Breast epithelium (tissue), 4 donors: ENCODE data around the gene STAM2. TPM values are rescaled to one million over a fixed set of nuclear protein-coding genes. Genes with fewer than 3 reads are reported as not detected.
"Not testable (repeated sequence)": the region's sequence is repeated elsewhere in the genome, so short reads cannot be mapped to it uniquely, and the experiment has no call there.

Source experiments
- DNase-seq, 2 donors: peaks; one replicate each; pipeline ENCODE4 v3.0.0-alpha.2; 2019; ENCODE audit warnings: low spot score in 2 of 2
- H3K27ac ChIP-seq, 2 donors: fragments of 200-600 bp; sonication (generic) in 1 of 2; one replicate each; pipeline ENCODE4 v1.5.1; 2016 to 2019; ENCODE audit warnings: mild to moderate bottlenecking in 1 of 2
- H3K27me3 ChIP-seq, 2 donors: fragments of 200-600 bp; sonication (generic) in 1 of 2; one replicate each; pipeline versions ENCODE4 v1.5.1 to v1.6.0; 2017 to 2019; ENCODE audit warnings: control low read depth in 1 of 2, mild to moderate bottlenecking in 1 of 2
- H3K36me3 ChIP-seq: fragments of 200-600 bp; one replicate; pipeline ENCODE4 v1.5.1; 2019
- H3K4me1 ChIP-seq, 2 donors: fragments of 200-600 bp; sonication (generic); one replicate each; pipeline ENCODE4 v1.5.1; 2016 to 2019; ENCODE audit warnings: control low read depth in 1 of 2
- H3K4me3 ChIP-seq, 3 donors: fragments of 200-600 bp; sonication (generic); 1 replicate in 2 of 3; 2 replicates in 1 of 3; pipeline ENCODE4 v1.5.1; 2016 to 2019; ENCODE audit warnings: mild to moderate bottlenecking in 3 of 3, moderate library complexity in 2 of 3
- H3K9me3 ChIP-seq, 2 donors: fragments of 200-600 bp; sonication (generic) in 1 of 2; one replicate each; pipeline ENCODE4 v1.5.1; 2016 to 2019; ENCODE audit warnings: control low read depth in 1 of 2
- POLR2A ChIP-seq: fragments of 450-650 bp; IDR thresholded peaks from one replicate; pipeline ENCODE4 v1.6.1; 2016; ENCODE audit warnings: antibody characterized with exemption, mild to moderate bottlenecking, moderate library complexity
- POLR2AphosphoS5 ChIP-seq, 3 donors: sonication (generic); formaldehyde crosslinking; IDR thresholded peaks; one replicate each; pipeline ENCODE4 v1.6.1; 2017; ENCODE audit warnings: antibody characterized with exemption in 3 of 3
- intact Hi-C: fragments of 100-400 bp; cut with DNase I; formaldehyde crosslinking; loops from one replicate; pipeline ENCODE4 v1.15.1; 2023; ENCODE audit warnings: low total_unique reads
- total RNA-seq, 3 donors: library from RNA; depleted of rRNA; stranded (reverse); fragments of >200 nt; gene quantifications; one replicate each; pipeline ENCODE4 v1.1.0, GENCODE V29; 2016
- TF ChIP-seq, protein P1 (sequence below), 3 donors: fragments of 450-650 bp; IDR thresholded peaks; one replicate each; pipeline ENCODE4 v1.5.1; 2016 to 2017; ENCODE audit warnings: antibody characterized with exemption in 3 of 3, mild to moderate bottlenecking in 3 of 3, moderate library complexity in 3 of 3

The STAM2 gene
- total RNA-seq, 3 donors from 2014 or later, result 31.4 to 73.8 (median 44.6) TPM

DNA sequence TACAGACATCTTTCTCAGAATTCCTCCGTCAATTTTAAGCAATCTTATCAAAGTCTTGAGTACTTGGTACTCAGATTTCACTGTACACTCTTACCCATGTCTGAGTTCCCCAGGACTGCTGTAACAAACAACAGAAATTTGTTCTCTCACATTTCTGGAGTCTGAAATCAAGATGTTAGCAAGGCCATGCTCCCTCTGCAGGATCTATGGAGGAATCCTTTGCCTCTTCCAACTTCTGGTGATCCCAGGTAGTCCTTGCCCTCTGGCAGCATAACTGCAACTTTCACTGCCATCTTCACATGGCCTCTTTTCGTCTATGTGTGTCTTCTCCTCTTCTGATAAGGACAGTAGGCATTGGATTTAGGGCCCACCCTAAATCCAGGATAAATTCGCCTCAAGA is 59.6 kb downstream of the STAM2 start:
- no peak for TF ChIP-seq POLR2AphosphoS5 (IDR thresholded peaks at IDR 0.05)
- TF ChIP-seq, protein P1, sequence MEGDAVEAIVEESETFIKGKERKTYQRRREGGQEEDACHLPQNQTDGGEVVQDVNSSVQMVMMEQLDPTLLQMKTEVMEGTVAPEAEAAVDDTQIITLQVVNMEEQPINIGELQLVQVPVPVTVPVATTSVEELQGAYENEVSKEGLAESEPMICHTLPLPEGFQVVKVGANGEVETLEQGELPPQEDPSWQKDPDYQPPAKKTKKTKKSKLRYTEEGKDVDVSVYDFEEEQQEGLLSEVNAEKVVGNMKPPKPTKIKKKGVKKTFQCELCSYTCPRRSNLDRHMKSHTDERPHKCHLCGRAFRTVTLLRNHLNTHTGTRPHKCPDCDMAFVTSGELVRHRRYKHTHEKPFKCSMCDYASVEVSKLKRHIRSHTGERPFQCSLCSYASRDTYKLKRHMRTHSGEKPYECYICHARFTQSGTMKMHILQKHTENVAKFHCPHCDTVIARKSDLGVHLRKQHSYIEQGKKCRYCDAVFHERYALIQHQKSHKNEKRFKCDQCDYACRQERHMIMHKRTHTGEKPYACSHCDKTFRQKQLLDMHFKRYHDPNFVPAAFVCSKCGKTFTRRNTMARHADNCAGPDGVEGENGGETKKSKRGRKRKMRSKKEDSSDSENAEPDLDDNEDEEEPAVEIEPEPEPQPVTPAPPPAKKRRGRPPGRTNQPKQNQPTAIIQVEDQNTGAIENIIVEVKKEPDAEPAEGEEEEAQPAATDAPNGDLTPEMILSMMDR (IDR thresholded peaks at IDR 0.05), result no peak
- no peak for TF ChIP-seq POLR2A
- Histone ChIP-seq H3K4me1 (no peaks in the 10 kb centered on the region), H3K27me3 (no peaks in the 10 kb centered on the region), H3K9me3 (no peaks in the 10 kb centered on the region), H3K36me3 (no peaks in the 10 kb centered on the region), H3K4me3 (no peak overlapping the region), H3K27ac (no peak overlapping the region)
- no peak for DNase-seq
- intact Hi-C loops, result no loop called here

DNA sequence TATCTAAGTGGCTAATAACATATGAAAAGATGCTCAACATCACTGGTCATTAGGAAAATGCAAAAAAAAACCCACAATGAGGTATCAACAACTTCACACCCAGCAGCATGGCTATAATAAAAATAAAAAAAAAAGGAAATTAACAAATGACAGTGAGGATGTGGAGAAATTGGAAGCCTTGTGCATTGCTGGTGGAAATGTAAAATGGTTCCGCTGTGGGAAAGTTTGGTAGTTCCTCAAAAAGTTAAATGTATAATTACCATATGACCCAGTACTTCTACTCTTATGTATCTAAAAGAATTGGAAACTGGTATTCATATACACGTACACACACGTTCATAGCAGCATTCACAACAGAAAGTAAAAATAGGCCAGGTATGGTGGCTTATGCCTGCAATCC is 61.2 kb downstream of the STAM2 start:
- DNase-seq, result no peak
- Histone ChIP-seq H3K36me3 (no peaks in the 10 kb centered on the region), H3K4me1 (no peaks in the 10 kb centered on the region), H3K27ac (no peak overlapping the region), H3K9me3 (no peaks in the 10 kb centered on the region), H3K4me3 (no peak overlapping the region), H3K27me3 (no peaks in the 10 kb centered on the region)
- intact Hi-C loops, result no loop called here
- TF ChIP-seq, protein P1 (IDR thresholded peaks at IDR 0.05), result no peak
- TF ChIP-seq POLR2A, result no peak
- no peak for TF ChIP-seq POLR2AphosphoS5 (IDR thresholded peaks at IDR 0.05)

DNA sequence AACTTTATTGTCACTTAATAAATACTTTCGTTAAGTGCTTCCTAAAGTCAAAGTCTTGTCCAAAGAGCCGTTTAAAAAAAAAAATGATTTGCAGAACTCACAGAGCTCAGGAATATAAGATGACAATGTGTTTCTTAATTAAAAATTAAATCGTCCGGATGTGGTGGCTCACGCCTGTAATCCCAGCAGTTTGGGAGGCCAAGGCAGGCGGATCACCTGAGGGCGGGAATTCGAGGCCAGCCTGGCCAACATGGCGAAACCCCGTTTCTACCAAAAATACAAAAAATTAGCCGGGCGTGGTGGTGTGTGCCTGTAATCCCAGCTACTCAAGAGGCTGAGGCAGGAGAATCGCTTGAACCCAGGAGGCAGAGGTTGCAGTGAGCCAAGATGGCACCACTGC is 68.4 kb downstream of the STAM2 start:
- H3K4me3 ChIP-seq, H3K9me3 ChIP-seq, intact Hi-C loops, H3K36me3 ChIP-seq, DNase-seq, H3K27ac ChIP-seq, H3K4me1 ChIP-seq, H3K27me3 ChIP-seq: not testable (repeated sequence)

DNA sequence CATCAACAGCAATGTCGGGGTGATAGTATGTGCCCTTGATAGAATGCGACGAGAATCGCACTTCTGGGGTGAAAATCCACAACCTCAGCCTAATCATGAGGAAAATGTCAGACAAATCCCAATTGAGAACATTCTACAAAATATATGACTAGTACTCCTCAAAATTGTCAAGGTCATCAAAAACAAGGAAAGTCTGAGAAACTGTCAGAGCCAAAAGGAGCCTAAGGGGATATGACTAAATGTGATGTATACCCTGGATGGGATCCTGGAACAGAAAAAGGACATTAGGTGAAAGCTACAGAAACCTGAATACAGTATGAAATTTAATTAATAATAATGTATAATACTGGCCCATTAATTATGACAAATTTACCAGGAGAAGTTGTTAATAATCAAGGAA is 69.1 kb downstream of the STAM2 start:
- Histone ChIP-seq H3K36me3 (no peaks in the 10 kb centered on the region), H3K4me3 (no peak overlapping the region), H3K27me3 (no peaks in the 10 kb centered on the region), H3K27ac (no peak overlapping the region), H3K4me1 (no peaks in the 10 kb centered on the region), H3K9me3 (no peaks in the 10 kb centered on the region)
- DNase-seq, result no peak
- no peak for TF ChIP-seq POLR2AphosphoS5 (IDR thresholded peaks at IDR 0.05)
- no peak for TF ChIP-seq POLR2A
- TF ChIP-seq, protein P1 (IDR thresholded peaks at IDR 0.05), result no peak
- intact Hi-C loops, result no loop called here

DNA sequence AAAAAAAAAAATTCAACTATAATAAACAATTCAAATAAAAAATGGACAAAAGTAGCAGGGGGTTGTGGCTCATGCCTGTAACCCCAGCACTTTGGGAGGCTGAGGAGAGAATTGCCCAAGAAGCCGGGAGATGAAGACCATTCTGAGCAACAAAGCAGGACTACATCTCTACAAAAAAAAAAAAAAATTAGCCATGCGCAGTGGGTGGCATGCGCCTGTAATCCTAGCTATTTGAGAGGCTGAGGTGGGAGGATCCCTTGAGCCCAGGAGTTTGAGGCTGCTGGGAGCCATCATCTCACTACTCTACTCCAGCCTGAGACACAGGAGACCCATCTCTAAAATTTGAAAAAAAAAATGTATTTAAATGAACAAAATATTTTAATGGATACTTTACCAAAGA is 72.3 kb downstream of the STAM2 start:
- H3K36me3 ChIP-seq, result no peaks in the 10 kb centered on the region
- TF ChIP-seq POLR2A (no peak), POLR2AphosphoS5 (IDR thresholded peaks at IDR 0.05) (no peak)
- TF ChIP-seq, protein P1 (IDR thresholded peaks at IDR 0.05), result no peak
- intact Hi-C loops, result no loop called here
- peaks cover 0 to 11% of the 10 kb centered on the region in 2 donors for H3K27me3 ChIP-seq
- H3K9me3 ChIP-seq, result no peaks in the 10 kb centered on the region
- H3K27ac ChIP-seq, result no peak overlapping the region
- no peaks in the 10 kb centered on the region for H3K4me1 ChIP-seq
- no peak for DNase-seq
- H3K4me3 ChIP-seq, result no peak overlapping the region

DNA sequence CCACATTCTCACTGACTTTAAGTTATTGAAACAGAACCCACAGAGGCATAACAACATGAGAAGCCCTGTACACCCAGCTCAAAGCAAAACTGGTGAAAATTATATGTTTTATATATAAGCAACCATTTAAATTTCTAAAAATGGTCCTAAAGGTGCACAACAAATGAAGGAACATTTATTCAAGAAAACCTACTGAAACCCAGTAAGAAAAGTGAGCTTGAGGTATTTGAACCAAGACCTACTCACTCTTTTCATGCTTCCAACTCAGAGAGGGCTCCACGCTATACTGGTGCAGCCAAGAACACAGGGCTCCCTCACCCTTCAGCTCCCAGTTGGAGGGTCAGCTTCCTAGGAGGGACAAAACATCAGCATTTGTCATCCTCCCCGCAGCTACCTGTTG is 74.6 kb downstream of the STAM2 start:
- Histone ChIP-seq H3K27ac (no peak overlapping the region), H3K9me3 (no peaks in the 10 kb centered on the region), H3K36me3 (no peaks in the 10 kb centered on the region), H3K4me3 (no peak overlapping the region), H3K4me1 (no peaks in the 10 kb centered on the region), H3K27me3 (peaks cover 0 to 11% of the 10 kb centered on the region in 2 donors)
- intact Hi-C loops, result no loop called here
- no peak for DNase-seq
- no peak for TF ChIP-seq POLR2AphosphoS5 (IDR thresholded peaks at IDR 0.05)
- TF ChIP-seq, protein P1 (IDR thresholded peaks at IDR 0.05), result no peak
- no peak for TF ChIP-seq POLR2A
